Stimulated activated CD8-positive, alpha-beta memory T cell treated with anti-CD3 and anti-CD28 coated beads, Interleukin-15, amount 100 ng/mL, for 1 hour (primary cell): ENCODE measurements around the gene ILRUN.
"Not testable (repeated sequence)": the region's sequence is repeated elsewhere in the genome, so short reads cannot be mapped to it uniquely, and the experiment has no call there.

Experiments used
- DNase-seq: peaks from one replicate; pipeline ENCODE4 v3.0.0-alpha.2; 2020; ENCODE audit warnings: low read depth

Gene ILRUN

GRCh38 chr6:34663831-34664255 lies 32.7 kb downstream of the ILRUN start:
- DNase-seq = no peak

GRCh38 chr6:34663371-34663770 lies 33.2 kb downstream of the ILRUN start:
- no peak for DNase-seq

- DNase-seq = no peak
These were observed 35.2 kb downstream of the ILRUN start for GRCh38 chr6:34661357-34661756.

- no peak for DNase-seq
These were observed 37.8 kb downstream of the ILRUN start for GRCh38 chr6:34658605-34659265.

GRCh38 chr6:34657979-34658480 lies 38.5 kb downstream of the ILRUN start:
- DNase-seq = not testable (repeated sequence)

GRCh38 chr6:34657307-34657978 lies 39.1 kb downstream of the ILRUN start:
- DNase-seq = no peak

GRCh38 chr6:34657037-34657306 lies 39.6 kb downstream of the ILRUN start:
- no peak for DNase-seq

GRCh38 chr6:34656378-34657036 lies 40.1 kb downstream of the ILRUN start:
- DNase-seq = no peak

- DNase-seq = not testable (repeated sequence)
These were observed 40.6 kb downstream of the ILRUN start for GRCh38 chr6:34655876-34656377.

- no peak for DNase-seq
These were observed 42.4 kb downstream of the ILRUN start for GRCh38 chr6:34654061-34654710.

GRCh38 chr6:34652263-34652662 lies 44.3 kb downstream of the ILRUN start:
- DNase-seq = no peak

GRCh38 chr6:34650823-34651222 lies 45.7 kb downstream of the ILRUN start:
- DNase-seq = no peak

GRCh38 chr6:34650232-34650631 lies 46.3 kb downstream of the ILRUN start:
- DNase-seq = not testable (repeated sequence)

GRCh38 chr6:34648806-34649205 lies 47.8 kb downstream of the ILRUN start:
- no peak for DNase-seq
